Heart left ventricle (tissue), 16 donors: ENCODE data around the gene NR1H2. TPM values are rescaled to one million over a fixed set of nuclear protein-coding genes. Genes with fewer than 3 reads are reported as not detected.
"Not testable (repeated sequence)": the region's sequence is repeated elsewhere in the genome, so short reads cannot be mapped to it uniquely, and the experiment has no call there.

Experiments used
- ATAC-seq, 4 donors: fragments of 200-7000 bp; cut with Tn5 transposase; one replicate each; pipeline ENCODE4 v1.9.1; 2020 to 2022; ENCODE audit warnings: moderate library complexity in 4 of 4, mild to moderate bottlenecking in 3 of 4, moderate number of reproducible peaks in 1 of 4
- DNase-seq, 5 donors: peaks; one replicate each; pipeline ENCODE4 v3.0.0-alpha.2; 2020
- H3K27ac ChIP-seq, 12 donors: fragments of 200-600 bp; sonication (generic) in 4 of 12; one replicate each; pipeline versions ENCODE4 v1.5.0 to v1.8.0; 2016 to 2022; ENCODE audit warnings: mild to moderate bottlenecking in 2 of 12
- H3K27me3 ChIP-seq, 9 donors: fragments of 200-600 bp; sonication (generic) in 2 of 9; one replicate each; pipeline versions ENCODE4 v1.5.1 to v1.8.0; 2016 to 2022; ENCODE audit warnings: mild to moderate bottlenecking in 3 of 9
- H3K36me3 ChIP-seq, 9 donors: fragments of 200-600 bp; sonication (generic) in 2 of 9; one replicate each; pipeline versions ENCODE4 v1.5.0 to v1.8.0; 2018 to 2022; ENCODE audit warnings: mild to moderate bottlenecking in 2 of 9
- H3K4me1 ChIP-seq, 12 donors: fragments of 200-600 bp; sonication (generic) in 4 of 12; one replicate each; pipeline versions ENCODE4 v1.5.0 to v1.8.0; 2016 to 2022; ENCODE audit warnings: mild to moderate bottlenecking in 3 of 12
- H3K4me3 ChIP-seq, 12 donors: fragments of 200-600 bp; sonication (generic) in 4 of 12; one replicate each; pipeline versions ENCODE4 v1.5.0 to v1.8.0; 2017 to 2022; ENCODE audit warnings: mild to moderate bottlenecking in 9 of 12, moderate library complexity in 4 of 12
- H3K9me3 ChIP-seq, 12 donors: fragments of 200-600 bp; sonication (generic) in 4 of 12; one replicate each; pipeline versions ENCODE4 v1.5.0 to v1.8.0; 2016 to 2022; ENCODE audit warnings: mild to moderate bottlenecking in 1 of 12
- POLR2A ChIP-seq, 2 donors: fragments of 450-650 bp; IDR thresholded peaks; one replicate each; pipeline ENCODE4 v1.6.1; 2017; ENCODE audit warnings: antibody characterized with exemption in 2 of 2, mild to moderate bottlenecking in 2 of 2, moderate library complexity in 2 of 2
- WGBS, 4 donors: extraction: QIAGEN DNeasy Blood & Tissue Kit in 2 of 4; methylation state at CpG; one replicate each; pipeline versions ENCODE4 v1.1.5 to v1.1.7; 2013 to 2018; 5-methylcytosine and 5-hydroxymethylcytosine counted together
- intact Hi-C, 10 donors: fragments of 100-400 bp; cut with DNase I; formaldehyde crosslinking; loops; one replicate each; pipeline versions ENCODE4 v1.11.1 to v1.14.2; 2022
- polyA plus RNA-seq, 2 donors: library from polyadenylated mRNA; stranded (reverse); fragments of 200-250 nt; gene quantifications; one replicate each; pipeline ENCODE4 v1.2.3, GENCODE V29; 2013
- total RNA-seq, 9 donors: library from RNA; depleted of rRNA in 2 of 9; stranded (reverse); fragments of >200 nt in 2 of 9; fragmentation: NEBNext Ultra II Directional in 3 of 9; extraction: Animal tissue kit (Norgen Biotek cat#: 25700) in 3 of 9; gene quantifications; one replicate each; pipeline versions ENCODE4 v1.1.0 to v1.2.4, GENCODE V29; 2016 to 2023
- TF ChIP-seq, protein P1 (sequence below), 12 donors: fragments of 200-600 bp; sonication (generic) in 4 of 12; IDR thresholded peaks; one replicate each; pipeline versions ENCODE4 v1.5.0 to v1.8.0; 2018 to 2022; ENCODE audit warnings: antibody characterized with exemption in 12 of 12, mild to moderate bottlenecking in 5 of 12
- donor health status: ischemic (EF 13 %, LVEDD 7.1; RV severe dilation, severe dysfunction).
- donor health status: healthy with polysubstance abuse.
- donor health status: DM: no; HTN: yes; CAD: no.
- donor health status: DM: no; HTN: no; CAD: no.
- donor health status: ischemic (EF 25% LVEDD 6.9; RV normal size, moderate dysfunction).
- donor health status: ischemic (EF 25% LVEDD 5.7; RV mildly dilated, moderate dysfunction).
- donor health status: healthy.
- donor health status: DM: yes; HTN: yes; CAD: no.
- donor health status: ischemic (EF 35%, LVEDD 5.7; RV mildly dilated, moderate dysfunction).
- donor health status: nonischemic (EF 11% LVEDD 7.7; RV severe dilation, severe dysfunction).
- donor health status: DM: yes; HTN: yes; CAD: no.
- donor health status: PGD.
- donor health status: ischemic (EF 29% LVEDD 5.4; RV normal size, mild dysfunction).
- donor health status: nonischemic (EF 23%, LVEDD 6.1; RV moderate dilation, normal function).

NR1H2 gene
- total and polyA plus RNA-seq, 11 donors = 66.2 to 162 (median 91.5) TPM

DNA sequence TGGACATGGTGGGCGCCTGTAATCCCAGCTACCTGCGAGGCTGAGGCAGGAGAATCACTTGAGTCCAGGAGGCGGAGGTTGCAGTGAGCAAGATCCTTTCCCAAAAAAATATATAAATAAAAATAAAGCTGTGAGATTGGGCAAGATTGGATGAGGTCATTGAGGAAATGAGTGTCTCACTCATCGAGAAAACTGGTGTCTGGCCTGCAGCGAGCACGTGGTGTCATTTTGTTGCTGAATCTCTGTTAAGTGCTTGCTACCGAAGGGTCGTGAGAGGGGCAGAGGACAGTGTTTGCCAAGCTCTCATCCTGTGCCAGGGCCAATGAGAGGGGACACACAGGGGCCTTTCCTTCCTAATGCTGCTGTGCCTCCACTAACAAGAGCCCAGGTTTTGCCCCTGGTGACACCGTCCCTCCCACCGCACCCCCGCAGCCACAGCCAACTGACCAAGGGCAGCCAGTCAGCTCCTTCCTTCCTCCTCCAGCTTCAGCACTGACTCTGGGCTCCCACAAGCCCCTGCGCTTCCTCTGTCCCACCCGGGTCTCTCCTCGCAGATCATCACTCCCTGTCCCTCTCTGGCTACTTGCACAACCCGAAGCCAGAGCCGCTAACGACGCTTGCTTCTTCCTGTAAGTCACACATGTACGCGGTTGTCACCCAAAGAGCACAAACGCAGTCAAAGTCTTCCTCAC, 11.1 kb downstream of the NR1H2 start:
- TF ChIP-seq POLR2A (IDR thresholded peaks at IDR 0.05) = no peak
- TF ChIP-seq, protein P1, sequence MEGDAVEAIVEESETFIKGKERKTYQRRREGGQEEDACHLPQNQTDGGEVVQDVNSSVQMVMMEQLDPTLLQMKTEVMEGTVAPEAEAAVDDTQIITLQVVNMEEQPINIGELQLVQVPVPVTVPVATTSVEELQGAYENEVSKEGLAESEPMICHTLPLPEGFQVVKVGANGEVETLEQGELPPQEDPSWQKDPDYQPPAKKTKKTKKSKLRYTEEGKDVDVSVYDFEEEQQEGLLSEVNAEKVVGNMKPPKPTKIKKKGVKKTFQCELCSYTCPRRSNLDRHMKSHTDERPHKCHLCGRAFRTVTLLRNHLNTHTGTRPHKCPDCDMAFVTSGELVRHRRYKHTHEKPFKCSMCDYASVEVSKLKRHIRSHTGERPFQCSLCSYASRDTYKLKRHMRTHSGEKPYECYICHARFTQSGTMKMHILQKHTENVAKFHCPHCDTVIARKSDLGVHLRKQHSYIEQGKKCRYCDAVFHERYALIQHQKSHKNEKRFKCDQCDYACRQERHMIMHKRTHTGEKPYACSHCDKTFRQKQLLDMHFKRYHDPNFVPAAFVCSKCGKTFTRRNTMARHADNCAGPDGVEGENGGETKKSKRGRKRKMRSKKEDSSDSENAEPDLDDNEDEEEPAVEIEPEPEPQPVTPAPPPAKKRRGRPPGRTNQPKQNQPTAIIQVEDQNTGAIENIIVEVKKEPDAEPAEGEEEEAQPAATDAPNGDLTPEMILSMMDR (IDR thresholded peaks at IDR 0.05) = no peak
- H3K9me3 ChIP-seq = no peaks in the 10 kb centered on the region
- 84 to 88% (median 87%) methylated on average over 21 of the region's 21 CpGs for WGBS, 4 donors
- DNase-seq (peak in 1 of 5 donors; percentile 37), ATAC-seq (no peak)
- H3K4me1 ChIP-seq = peaks cover 0 to 41% (median 9%) of the 10 kb centered on the region in 12 donors
- H3K27ac ChIP-seq = peak overlapping the region in 1 of 12 donors; percentile 85
- intact Hi-C loops = no loop called here
- peaks cover 0 to 10% (median 4%) of the 10 kb centered on the region in 9 donors for H3K36me3 ChIP-seq
- no peaks in the 10 kb centered on the region for H3K27me3 ChIP-seq
- peak overlapping the region in 1 of 12 donors; percentile 33 for H3K4me3 ChIP-seq

DNA sequence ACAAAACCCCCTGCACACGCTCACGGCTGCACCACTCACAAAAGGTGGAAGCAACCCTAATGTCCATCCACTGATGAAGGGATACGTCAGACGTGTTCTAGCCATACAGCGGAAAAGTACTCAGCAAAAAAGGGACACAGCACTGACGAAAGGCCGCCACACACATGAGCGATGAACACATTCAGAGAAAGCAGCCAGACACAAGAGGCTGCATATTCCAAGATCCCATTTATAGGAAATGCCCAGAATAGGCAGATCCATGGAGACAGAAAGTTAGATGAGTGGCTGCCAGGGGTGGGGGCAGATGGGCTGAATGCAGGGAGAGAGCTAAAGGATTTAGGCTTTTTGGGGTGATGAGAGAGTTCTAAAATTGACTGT, 11.6 kb downstream of the NR1H2 start:
- Histone ChIP-seq H3K27me3 (no peaks in the 10 kb centered on the region), H3K4me3 (peak overlapping the region in 1 of 12 donors; percentile 33), H3K36me3 (peaks cover 0 to 5% (median 0%) of the 10 kb centered on the region in 9 donors), H3K4me1 (peaks cover 0 to 39% (median 9%) of the 10 kb centered on the region in 12 donors), H3K27ac (peak overlapping the region in 1 of 12 donors; percentile 85), H3K9me3 (no peaks in the 10 kb centered on the region)
- no peak for DNase-seq
- TF ChIP-seq, protein P1 (IDR thresholded peaks at IDR 0.05) = no peak
- no peak for TF ChIP-seq POLR2A (IDR thresholded peaks at IDR 0.05)
- WGBS, 4 donors = 92 to 98% (median 95%) methylated on average over 8 of the region's 8 CpGs
- intact Hi-C loops = no loop called here
- ATAC-seq = no peak

DNA sequence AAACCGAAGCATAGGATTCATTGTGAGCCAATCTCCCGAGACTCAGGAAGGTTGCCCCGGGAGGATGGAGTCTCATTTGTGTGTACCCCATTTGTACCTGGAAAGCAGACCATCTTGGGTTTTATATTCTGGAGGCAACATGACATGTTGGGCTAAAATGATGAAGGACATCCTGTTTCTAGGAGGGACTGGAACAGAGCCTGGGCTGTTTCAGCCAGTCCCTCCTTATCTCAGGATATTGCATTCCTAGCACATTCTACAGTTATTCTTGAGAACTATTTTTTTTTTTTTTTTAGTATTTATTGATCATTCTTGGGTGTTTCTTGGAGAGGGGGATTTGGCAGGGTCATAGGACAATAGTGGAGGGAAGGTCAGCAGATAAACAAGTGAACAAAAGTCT, 14.0 kb downstream of the NR1H2 start:
- WGBS, 4 donors = 81 to 88% (median 86%) methylated on average over 3 of the region's 3 CpGs
- H3K27ac ChIP-seq, intact Hi-C loops, H3K36me3 ChIP-seq, H3K27me3 ChIP-seq, ATAC-seq, DNase-seq, H3K4me3 ChIP-seq, H3K9me3 ChIP-seq: not testable (repeated sequence)
- H3K4me1 ChIP-seq = peaks cover 0 to 20% (median under 1%) of the 10 kb centered on the region in 12 donors

DNA sequence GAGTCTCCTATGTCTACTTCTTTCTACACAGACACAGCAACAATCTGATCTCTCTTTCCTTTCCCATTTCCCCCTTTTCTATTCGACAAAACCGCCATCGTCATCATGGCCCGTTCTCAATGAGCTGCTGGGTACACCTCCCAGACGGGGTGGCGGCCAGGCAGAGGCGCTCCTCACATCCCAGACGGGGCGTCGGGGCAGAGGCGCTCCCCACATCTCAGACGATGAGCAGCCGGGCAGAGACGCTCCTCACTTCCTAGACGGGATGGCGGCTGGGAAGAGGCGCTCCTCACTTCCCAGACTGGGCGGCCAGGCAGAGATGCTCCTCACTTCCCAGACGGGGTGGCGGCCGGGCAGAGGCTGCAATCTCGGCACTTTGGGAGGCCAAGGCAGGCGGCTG, 14.7 kb downstream of the NR1H2 start:
- WGBS, 4 donors = 91 to 97% (median 95%) methylated on average over 20 to 23 of the region's 23 CpGs
- H3K4me3 ChIP-seq, intact Hi-C loops, H3K9me3 ChIP-seq, H3K36me3 ChIP-seq, DNase-seq, H3K27me3 ChIP-seq, ATAC-seq, H3K27ac ChIP-seq: not testable (repeated sequence)
- peaks cover 0 to 14% (median 0%) of the 10 kb centered on the region in 12 donors for H3K4me1 ChIP-seq

DNA sequence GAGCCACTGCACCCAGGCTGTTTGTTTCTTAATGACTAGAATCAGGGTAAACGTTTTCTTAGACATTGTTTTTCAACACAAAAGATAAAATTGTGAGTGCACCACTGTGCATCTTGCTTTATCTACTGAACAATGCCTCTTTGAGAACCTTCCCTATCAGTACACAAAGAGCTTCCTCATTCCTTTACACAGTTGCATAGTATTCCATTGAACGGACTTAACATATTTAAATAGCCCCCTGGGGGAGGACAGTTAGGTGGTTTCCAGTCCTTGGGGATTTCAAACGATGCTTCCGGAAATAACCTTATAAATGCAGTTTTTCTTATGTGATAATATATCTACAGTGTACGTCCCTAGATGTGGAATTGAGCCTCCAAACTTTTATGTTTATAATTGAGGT, 16.5 kb downstream of the NR1H2 start:
- ATAC-seq = no peak
- WGBS, 4 donors = 91 to 94% (median 94%) methylated on average over 5 of the region's 5 CpGs
- Histone ChIP-seq H3K36me3 (peaks cover 0 to under 1% (median 0%) of the 10 kb centered on the region in 9 donors), H3K9me3 (no peaks in the 10 kb centered on the region), H3K4me1 (no peaks in the 10 kb centered on the region), H3K4me3 (no peak overlapping the region), H3K27ac (no peak overlapping the region), H3K27me3 (no peaks in the 10 kb centered on the region)
- DNase-seq = no peak
- TF ChIP-seq, protein P1 (IDR thresholded peaks at IDR 0.05) = no peak
- TF ChIP-seq POLR2A (IDR thresholded peaks at IDR 0.05) = no peak
- intact Hi-C loops = no loop called here
